Posterior cingulate gyrus (tissue), 11 donors: ENCODE measurements around the gene EPHX1.
"Not testable (repeated sequence)": the region's sequence is repeated elsewhere in the genome, so short reads cannot be mapped to it uniquely, and the experiment has no call there.

Experiments used
- DNase-seq, 10 donors: peaks; one replicate each; pipeline versions ENCODE4 v3.0.0 to v3.0.0-alpha.2; 2020 to 2021; ENCODE audit warnings: mixed read lengths in 3 of 10
- intact Hi-C: fragments of 100-400 bp; cut with DNase I; formaldehyde crosslinking; loops from one replicate; pipeline ENCODE4 v1.15.1; 2023

EPHX1 gene

DNA sequence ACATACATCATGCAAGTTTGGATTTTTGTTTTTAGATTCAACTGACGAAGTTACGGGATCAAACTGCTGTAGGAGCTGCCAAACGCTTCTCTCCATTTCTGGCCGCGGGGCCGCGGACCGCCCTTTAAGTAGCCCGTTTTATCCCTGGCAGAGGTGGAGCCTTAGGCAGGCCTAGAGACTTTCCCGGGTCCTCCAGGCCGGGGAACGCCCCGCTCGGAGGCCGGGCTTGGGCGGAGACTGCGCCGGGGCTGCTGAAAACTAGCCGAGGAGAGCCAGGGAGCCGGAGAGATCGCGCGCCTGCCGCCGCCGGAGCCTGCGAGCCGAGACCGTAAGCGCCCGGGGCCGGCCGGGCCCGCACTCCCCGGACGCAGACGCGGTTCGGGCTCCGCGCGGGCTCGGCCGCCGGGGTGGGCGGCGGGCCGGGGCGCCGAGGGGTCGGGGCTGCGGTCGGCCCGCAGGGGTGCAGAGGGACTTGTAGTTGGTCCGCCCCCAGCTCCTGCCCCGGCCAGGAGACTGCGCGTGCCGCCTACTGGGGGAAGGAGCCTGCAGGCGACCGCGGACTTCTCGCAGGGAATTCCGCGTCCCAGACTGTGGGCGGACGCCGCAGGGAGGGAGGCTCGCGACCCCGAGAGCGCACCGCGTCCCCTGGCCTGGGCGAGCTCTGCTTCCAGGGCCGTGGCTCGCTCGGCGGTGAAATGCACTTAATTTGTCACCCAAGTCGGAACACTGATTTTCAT is at the start of gene EPHX1:
EPHX1 (plus strand) TSS at position 283 of the 737 bp plus-strand sequence. CDS start 18,606 bp downstream, outside the sequence.
- peak; percentile 74 to 98 (median 87) for DNase-seq
- intact Hi-C loops, result loop anchor here (2.0 to 5.0 kb wide), 3 partner anchors 31 to 73 kb away; partner anchors contain the start of gene TMEM63A

DNA sequence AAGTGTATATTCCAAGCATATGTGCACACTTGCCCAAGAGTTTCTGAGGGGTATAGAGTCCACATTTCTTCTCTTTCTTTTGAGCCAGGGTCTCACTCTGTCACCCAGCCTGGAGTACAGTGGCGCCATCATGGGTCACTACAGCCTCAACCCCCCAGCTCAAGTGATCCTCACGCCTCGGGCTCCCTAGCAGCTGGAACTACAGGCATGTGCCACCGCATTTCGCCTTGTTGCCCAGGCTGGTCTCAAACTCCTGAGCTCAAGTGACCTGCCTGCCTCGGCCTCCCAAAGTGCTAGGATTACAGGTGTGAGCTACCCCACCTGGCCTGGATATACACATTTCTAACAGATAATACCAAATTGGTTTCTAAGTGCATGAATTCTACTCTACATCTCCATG is 49.4 kb upstream of the EPHX1 start:
- no peak for DNase-seq
- intact Hi-C loops, result no loop called here

DNA sequence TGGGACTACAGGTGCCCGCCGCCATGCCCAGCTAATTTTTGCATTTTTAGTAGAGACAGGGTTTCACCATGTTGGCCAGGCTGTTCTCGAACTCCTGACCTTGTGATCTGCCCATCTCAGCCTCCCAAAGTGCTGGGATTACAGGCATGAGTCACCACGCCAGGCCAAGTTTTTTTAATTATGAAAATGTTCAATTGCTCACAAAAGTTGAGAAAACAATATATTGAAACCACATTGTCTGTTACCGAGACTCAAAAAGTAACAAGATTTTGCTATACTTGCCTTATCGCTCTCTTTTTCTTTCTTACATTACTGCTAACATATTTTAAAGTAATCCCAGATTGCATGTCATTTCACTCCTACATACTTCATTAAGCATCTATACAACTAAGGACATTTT is 48.5 kb upstream of the EPHX1 start:
- DNase-seq, intact Hi-C loops: not testable (repeated sequence)

DNA sequence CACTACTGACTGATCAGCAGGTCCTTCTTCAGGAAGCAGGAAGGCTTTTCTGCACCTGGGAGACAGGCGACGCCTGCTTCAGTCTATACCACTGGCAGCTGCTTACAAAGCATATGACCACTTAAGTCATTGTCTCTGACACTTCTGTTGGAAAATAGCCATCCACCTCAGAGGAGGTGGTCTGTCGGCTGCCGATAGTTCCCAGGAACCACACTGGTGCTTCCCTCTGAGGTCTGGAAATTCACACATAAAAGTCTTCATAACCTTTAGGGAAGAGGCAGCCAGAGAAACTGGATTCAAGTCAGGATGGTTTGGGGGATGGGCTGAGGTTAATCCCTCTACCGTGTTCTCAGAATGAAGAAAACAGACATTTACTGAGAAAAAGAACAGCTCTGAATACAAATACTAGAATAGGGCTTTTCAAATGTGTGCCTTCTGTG is 47.9 kb upstream of the EPHX1 start:
- no peak for DNase-seq
- intact Hi-C loops, result no loop called here

DNA sequence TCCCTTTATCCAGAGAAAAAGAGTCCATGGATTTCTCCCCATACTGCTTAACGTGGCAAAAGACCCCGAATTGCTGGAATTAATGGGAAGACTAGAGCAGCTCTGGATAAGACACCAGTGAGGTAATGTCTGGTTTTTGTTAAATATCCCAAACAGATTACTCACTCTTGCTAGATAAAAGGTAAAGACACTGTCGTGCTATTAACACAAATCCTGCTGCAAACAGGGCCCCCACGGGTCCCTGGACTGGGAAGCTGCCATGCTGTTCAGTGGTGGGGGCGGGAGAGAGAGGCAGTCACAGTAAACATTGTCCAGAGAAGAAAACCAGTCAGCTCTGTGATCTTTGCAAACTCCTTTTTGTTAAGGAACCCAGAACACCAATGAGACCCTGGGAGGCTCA is 47.5 kb upstream of the EPHX1 start:
- DNase-seq, result no peak

DNA sequence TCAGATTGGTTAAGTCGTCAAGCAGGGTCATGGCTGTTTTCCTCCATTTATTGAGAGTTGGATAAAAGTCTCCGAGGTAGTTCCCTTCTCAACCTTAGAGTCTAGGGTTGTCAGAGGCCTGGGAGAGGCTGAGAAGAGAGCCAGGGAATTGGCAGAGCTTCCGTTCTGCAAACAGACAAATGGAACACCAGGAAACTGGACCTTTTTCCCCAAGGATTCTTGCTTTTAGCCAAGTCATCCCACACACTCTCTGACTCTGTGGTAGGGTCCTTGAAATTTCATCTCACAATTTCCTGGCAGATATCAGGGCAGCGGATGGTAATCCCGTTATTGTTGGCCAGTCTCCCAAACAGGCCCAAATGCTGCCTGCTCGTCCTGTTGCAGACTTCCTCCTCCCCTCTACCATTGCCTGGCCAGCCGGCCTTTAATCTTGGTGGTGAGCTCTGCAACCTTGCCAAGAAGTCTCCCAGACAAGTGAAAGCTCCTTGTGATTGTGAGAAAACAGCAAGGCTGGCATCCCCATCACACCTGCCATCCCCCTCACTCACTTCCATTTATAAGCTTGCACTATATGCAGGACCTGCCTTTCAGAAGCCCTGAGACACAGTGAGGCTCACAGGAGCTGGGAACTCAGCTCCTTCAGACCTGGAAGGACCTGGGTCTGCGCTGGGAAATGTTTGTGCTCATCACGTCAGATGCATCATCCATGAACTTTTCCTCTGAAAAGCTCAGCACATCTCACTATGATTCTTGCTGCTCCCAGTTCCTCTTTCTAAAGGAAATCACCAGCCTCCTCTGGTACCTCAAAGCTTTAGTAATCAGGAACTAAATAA is 46.0 kb upstream of the EPHX1 start:
- DNase-seq, result no peak
- intact Hi-C loops, result no loop called here

More for the DNA sequence above, 47.5 kb upstream of the EPHX1 start:
- intact Hi-C loops, result no loop called here

DNA sequence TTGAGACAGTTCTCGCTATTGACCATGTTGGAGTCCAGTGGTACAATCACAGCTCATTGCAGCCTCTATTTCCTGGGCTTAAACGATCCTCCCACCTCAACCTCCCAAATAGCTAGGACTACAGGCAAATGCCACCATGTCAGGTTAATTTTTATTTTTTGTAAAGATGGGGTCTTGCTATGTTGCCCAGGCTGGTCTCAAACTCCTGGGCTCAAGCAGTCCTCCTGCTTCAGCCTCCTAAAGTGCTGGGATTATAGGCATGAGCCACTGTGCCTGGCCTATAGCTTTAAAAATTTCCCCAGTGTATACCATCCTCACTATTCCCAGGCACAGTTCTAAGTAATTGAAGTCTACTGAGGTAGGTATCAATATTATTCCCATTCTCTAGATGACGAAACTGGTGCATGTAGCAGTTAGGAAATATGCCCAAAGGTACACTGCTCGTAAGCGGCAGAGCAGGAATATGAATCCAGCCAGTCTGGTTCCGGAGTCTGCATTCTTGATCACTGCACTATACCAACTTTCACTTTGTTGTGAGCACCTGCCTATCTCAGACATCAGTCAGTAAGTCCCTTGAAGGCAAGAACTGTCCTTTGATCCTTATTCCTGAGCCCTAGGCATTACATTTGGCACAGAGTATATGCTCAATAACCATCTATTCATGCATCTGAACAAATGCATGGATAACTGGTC is 43.8 kb upstream of the EPHX1 start:
- no peak for DNase-seq
- intact Hi-C loops, result no loop called here

DNA sequence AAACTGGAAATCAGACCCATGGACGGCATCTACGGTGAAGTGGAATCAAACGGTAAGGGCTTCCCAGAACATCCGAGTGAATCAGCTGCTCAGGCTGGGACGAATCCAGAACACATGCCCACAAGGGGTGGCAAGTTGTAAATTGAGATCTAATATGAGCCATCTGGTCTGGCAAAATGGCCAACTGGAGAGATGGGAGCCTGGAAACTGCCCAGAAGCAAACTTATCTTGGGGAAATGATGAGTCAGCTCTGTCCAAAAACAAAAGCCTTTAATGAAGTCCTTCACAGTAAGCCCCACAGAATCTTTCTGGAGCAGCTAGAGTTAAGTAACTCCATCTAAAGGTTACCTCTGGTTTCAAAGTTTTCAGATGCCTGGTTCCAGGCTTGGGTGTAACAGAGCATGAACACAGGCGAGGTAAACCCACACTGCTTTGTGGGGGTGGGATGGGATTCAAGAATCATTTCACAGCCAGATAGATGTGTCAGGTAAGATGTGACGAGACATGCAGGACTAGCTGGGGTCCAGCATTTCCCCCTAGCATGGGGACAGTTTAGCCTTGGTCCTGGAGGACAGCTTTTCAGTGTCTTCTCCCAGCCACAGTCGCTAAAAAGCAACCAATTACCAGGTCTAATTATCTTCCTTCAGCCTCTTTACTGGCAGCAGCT is 42.8 kb upstream of the EPHX1 start:
- intact Hi-C loops, result no loop called here
- DNase-seq, result peak in 7 of 10 donors; percentile 40 to 90 (median 59)

DNA sequence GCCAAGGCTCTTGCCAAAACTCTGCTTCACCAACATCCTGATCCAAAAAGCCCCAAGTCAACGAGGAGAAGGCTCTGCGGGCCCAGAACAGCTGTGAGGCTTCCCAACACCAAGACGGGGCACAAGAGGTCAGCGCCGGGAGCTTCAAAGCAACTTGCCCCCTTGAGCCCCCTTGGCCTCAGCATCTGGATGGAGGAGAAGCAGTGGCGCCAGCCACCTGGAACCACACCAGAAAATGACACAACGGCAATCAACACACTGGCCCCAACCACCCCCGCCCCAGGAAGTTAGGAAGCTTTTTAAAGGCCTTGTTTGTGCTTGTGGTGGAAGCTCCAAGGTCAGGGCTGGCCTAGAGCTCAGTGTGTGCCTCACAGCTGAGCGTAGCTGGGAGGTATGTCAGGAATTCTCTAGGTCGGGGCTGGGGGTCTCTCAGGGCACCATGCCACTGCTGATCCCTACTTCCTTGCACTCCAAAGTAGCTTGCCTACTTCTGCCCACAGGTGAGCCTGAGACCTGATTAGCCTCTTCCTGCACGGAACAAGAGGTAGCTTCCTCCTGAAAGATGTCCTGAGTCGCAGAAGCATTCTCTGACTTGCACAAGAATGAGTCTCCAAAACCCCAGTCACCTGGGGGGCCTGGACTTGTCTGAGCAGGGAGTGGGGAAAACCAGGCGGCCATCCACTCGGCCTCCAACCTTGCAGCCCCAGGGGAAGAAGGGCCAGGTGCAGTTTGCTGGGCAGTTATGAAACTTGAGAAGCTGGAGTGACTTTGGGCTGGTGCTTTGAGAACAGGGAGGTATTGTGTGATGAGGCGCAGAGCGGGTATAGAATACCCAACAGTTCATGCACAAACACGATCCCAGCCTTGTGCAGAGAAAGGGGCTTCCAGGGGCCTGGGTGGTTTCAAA is 42.0 kb upstream of the EPHX1 start:
- intact Hi-C loops, result no loop called here
- peak in 3 of 10 donors; percentile 33 to 79 (median 69) for DNase-seq

DNA sequence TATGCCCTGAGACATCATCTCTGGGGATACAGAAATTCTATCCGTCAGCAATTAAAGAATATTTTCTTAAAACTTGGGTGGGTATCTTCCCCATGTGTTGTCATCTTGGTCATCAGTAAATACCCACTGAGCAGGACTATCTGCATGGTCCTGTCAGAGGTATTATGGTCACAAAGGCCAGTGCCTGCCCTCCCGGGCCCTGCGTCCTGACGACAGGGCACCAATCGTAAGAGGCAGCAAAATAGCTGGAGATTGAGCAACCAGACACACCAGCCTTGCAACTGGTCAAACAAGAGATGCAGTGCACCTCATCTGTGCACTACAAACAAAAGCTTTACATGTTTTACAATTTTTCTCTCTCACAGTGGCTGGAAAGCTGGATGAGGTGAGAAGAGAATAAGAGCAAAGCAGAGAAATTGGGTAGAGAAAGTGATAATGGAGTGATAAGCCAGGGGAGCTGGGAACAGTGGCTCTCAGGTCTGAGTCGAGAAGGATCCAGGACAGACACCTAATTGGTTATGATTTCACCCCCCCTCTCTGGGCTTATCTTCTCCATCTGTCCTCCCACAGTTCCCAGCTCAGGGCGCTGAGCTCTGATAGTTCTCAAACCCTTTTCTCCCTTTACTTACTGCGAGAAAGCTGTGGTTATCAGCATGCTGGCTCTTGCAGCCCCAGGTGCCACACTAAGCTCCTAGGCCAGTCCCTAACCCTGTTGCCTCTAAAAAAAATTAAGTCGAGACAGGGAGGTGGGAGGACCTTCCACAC is 41.1 kb upstream of the EPHX1 start:
- intact Hi-C loops, result no loop called here

DNA sequence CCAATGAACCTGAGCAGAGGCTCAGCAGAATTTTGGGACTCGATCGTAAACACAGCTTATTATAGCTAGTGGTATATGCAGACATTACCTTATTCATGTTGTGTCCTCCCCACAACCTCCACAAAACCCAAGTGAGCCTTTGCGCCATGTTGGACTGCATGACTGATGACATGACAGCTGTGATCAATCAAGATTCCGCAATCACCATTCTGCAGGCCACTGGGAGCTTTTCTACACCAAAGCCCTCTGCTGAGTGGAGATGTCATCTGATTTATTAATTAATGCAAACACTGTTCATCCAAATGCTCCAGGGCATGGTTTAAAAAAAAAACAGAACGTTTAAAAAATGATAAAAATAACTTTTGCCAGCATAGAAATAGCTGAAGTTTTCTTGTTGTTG is 40.2 kb upstream of the EPHX1 start:
- intact Hi-C loops, result loop anchor here (5.0 to 10.0 kb wide), 2 partner anchors 205 to 208 kb away; no protein-coding TSS in a partner anchor
- no peak for DNase-seq

More for the DNA sequence above, 41.1 kb upstream of the EPHX1 start:
- no peak for DNase-seq

DNA sequence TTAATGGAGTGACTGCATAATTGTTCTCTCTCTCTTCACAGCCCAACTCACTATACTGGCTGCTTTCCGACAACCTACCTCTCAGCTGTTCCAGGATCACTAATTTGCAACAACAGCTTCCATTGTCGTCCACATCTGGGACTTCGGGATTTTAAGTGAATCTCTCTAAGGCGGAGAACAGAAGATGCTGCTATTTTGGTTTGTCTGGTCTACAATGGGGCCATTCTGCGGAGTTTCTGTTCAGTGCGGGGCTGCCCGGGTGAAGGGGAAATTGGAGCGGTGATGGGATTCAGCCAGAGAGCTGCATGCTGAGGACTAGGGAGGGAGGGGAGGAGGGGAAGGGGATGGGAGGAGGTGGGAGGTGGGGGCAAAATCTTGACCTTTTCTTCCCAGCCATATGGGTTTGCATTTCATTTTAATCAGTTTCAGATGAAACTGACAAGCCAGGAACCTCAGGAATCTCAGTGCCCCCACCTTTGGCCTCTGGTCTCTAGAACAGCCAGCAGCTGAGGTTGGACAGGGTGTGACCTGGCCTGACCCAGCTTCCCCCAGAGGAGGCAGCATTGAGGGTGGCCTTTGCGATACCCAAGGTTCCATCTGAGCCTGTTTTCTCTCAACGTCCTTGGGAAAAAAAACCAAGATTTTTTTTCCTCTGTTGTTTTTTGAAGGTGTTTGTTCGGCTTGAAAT is 39.2 kb upstream of the EPHX1 start:
- intact Hi-C loops, result loop anchor here (5.0 to 10.0 kb wide), 2 partner anchors 206 to 207 kb away; no protein-coding TSS in a partner anchor
- DNase-seq, result no peak

DNA sequence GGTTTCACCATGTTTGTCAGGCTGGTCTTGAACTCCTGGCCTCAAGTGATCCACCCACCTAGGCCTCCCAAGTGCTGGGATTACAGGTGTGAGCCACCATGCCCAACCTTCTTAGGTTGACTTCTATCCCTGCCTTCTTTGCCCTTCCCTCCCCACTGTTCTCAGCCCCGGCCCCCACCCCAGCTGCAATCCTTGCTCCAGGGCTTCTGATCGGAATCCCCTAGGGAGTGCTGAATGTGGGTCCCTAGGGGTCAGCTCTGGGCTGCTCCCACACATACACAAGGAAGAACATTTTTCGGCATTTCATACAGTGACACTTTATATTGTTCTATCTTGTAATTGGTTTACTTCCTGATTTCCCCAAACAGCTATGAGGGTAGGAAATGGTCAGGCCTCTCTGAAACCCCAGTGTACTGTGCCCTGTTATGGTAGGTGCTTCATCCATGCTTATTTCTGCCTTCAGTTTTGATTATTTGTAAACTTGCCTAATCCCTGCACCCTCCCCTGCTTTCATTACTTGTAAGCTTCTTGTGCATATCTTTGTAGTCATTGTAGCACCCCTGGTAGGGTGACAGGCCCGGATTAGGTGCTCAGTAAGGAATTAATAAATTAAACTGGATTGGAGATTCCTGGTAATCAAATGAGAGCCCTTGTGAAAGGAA is 38.1 kb upstream of the EPHX1 start:
- DNase-seq, result no peak
- intact Hi-C loops, result loop anchor here (1.0 to 10.0 kb wide), 3 partner anchors 206 to 296 kb away; no protein-coding TSS in a partner anchor

DNA sequence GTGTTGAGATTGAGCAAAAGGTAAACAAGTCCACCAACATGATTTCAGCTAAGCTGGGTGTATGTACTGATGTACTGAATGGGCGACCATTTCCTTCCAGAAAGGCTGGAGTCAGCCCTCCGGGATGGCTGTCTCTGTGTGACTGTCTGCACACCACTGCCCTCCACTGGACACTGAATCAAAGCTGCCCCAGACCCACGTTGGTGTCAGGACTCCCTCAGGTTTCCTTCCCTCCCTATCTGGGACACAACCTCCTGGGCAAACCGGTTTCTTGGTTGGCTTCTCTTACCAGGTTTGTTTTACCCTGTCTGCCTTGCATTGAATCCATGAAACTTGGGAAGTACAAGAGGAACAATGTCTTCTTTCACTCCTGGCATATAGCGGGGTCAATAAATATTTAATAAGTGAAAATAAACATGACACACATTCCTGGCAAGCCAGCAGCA is 37.6 kb upstream of the EPHX1 start:
- peak; percentile 64 to 97 (median 80) for DNase-seq
- intact Hi-C loops, result loop anchor here (1.0 to 10.0 kb wide), 3 partner anchors 205 to 297 kb away; no protein-coding TSS in a partner anchor

DNA sequence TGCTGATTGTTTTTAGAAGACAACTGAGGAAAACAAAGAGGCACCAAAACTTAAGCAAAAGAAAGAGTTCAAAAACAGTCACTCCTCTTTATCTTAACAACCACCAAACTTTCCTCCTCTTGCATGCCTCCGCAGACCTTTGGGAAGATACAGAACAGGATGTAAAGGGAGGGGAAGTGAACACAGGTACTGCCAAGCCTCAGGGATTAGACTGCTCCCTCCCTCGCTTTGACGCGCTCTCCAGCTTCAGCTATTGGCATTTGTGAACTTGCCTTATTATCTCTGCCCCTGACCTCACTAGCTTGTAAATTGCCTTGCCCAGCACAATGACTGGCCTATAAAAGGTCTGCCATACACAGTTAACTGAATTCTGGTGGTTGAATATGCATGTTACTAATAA is 37.1 kb upstream of the EPHX1 start:
- no peak for DNase-seq
- intact Hi-C loops, result loop anchor here (1.0 to 10.0 kb wide), 3 partner anchors 204 to 298 kb away; no protein-coding TSS in a partner anchor

DNA sequence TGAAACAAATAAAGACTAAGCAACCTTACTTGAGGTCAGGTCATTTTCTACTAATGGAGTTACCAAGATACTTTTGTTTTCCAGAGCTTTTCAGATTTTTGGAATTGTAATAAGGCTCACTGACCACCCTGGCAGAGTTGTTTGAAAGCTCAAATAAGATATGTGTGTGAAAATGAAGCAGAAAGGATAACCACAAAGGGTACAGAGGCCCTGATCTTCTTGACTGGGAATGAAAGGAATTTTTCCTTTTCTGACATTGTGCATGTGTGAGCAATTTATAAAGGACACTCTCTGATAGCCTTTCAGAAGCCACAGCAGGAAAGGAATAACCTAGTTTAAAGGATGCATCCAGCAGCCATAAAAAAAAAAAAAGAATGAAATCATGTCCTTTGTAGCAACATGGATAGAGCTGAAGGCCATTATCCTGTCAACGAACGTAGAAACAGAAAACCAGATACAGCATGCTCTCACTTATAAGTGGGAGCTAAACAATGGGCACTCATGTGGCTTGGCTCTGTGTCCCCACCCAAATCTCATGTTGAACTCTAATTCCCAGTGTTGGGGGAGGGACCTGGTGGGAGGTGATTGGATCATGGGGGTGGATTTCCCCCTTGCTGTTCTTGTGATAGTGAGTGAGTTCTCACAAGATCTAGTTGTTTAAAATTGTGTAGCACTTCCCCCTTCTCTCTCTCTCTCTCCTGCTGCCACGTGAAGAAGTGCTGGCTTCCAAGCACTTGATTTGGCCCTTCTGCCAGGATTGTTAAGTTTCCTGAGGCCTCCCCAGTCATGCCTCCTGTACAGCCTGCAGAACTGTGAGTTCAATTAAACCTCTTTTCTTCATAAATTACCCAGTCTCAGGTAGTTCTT is 35.4 kb upstream of the EPHX1 start:
- intact Hi-C loops, result loop anchor here (5.0 to 10.0 kb wide), 2 partner anchors 203 to 210 kb away; no protein-coding TSS in a partner anchor
- DNase-seq, result no peak
